GM21528 (cell line): ENCODE measurements around the gene DKK2.
"Not testable (repeated sequence)": the region's sequence is repeated elsewhere in the genome, so short reads cannot be mapped to it uniquely, and the experiment has no call there.

Experiments used
- ATAC-seq: cut with Tn5 transposase; IDR thresholded peaks from one replicate; pipeline ENCODE4 v1.9.1; 2021; ENCODE audit warnings: mild to moderate bottlenecking, moderate library complexity; ENCODE audit not compliant: unreplicated experiment, low FRiP score

DKK2 gene

DNA sequence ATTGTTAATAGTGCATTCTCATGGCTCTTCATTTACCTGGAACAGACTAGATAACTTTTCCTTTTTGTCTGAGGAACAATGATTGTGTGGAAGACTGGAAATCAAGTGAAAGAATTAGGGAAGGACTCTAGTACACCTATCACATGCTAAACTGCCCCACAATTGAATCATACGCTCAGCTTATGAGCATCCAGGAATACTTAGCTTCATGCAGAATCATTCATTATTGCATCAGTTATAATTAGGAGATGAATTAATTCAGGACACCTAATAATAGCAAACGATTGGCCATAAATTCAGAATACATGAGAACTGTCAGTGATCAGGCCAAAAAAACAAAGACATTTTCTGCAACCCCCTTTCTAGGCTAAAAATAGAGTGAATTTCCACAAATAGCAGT lies 106.9 kb downstream of the DKK2 start:
- no peak for ATAC-seq

DNA sequence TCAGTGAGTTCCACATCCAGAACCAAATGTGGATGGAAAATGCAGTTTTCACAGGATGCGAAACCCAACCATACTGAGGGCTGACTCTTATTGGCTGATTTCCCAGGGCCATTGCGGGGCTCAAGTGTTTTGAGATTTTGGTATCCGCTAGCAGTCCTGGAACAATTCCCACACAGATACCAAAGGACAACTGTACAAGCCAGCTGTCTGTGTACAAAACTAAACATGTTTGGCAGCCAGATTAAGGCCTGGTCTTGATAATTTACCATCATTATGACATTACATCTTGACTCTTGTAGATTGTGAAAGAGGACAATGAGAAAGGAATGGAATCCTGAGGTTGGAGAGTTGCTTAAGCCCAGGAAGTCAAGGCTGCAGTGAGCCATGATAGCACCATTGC lies 121.9 kb downstream of the DKK2 start:
- ATAC-seq = no peak

DNA sequence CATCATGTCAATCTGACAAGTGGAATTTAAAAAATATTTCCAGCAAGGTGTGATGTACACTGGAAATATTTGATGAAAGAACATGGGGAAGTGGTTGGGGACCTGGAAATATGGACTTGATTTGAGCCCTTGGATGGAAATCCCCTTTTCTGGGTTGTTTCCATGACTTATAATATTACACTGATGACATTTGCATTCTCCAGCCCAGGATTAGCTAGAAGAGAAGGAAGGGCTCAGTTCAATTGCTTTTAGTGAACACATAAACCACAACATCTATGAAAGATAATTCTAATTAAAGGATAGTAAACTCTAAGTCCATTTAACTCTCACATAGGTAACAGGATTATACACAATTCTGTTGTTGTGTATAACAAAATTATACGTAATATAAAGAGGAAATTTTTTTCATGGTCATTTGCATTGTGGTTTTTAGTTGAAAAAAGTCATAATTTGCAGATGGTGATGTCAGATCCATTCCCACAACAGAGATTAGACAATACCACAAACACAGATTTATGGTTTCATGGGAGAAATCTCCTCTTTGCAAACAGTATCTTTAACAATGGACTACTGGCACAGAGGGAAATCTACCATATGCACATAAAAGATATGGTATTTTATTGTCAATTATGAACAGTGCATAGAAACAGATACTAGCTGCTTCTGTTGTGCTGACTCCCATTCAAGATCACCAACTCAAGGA lies 126.5 kb downstream of the DKK2 start:
- no peak for ATAC-seq

DNA sequence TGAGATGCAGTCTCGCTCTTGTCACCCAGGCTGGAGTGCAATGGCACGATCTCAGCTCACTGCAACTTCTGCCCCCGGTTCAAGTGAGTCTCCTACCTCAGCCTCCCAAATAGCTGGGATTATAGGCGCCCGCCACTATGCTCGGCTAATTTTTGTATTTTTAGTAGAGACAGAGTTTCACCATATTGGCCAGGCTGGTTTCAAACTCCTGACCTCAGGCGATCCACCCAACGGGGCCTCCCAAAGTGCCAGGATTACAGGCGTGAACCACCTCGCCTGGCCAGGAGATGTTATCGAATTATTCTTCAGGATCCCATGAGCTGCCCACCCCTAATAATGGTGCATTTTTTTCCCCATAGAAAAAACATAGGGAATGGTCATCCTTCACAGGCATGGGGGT lies 128.1 kb downstream of the DKK2 start:
- ATAC-seq = not testable (repeated sequence)

DNA sequence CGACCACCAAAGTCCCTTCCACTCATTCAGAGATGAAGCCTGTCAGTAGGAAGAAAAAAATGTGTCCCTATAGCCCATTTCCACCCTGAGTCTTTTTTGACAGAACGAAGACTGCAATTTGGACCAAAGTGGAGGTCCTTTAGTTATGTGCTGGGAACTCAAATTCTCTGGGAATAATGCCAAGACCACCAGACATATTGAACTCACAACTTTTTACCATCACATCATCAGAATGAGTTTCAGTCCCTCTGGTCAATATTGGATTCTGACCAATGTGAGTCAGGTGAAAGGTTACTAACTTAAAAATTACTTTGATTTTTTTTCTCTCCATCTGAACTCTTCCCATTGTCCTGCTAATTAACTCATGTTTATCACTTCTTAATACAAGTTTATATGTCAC lies 128.9 kb downstream of the DKK2 start:
- no peak for ATAC-seq

- no peak for ATAC-seq
Measured at GRCh38 chr4:106906728-106907127, 129.4 kb downstream of the DKK2 start.

DNA sequence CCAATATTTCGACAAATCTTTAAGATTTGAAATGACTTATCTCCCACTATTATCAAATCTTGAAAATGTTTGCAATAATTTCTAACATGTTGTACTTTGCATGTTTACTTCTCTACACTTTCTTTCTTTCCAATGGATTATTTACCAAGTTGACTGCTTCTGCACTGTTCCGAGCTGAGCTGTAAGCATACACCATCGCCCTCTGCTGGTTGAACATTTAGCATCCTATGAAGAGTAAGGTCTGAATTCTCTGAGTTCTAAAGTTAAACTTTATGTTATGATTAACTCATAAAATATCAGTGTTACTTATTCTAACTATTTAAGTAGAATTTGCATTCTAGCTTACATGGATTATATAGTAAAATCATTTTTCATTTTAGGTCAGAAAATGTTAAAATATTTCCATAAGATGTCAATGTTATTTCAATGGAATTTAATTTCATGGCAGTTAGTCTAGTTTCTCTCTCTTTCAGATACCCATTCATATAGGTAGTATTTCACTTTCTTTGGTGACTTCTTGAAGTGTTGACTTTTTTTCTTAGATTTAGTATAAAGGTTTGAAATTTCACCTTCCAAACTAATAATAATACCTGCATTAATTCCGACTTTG lies 137.4 kb downstream of the DKK2 start:
- ATAC-seq = no peak

- ATAC-seq = no peak
Measured at GRCh38 chr4:106893903-106894302, 142.2 kb downstream of the DKK2 start.

GRCh38 chr4:106893395-106893881 lies 142.7 kb downstream of the DKK2 start:
- no peak for ATAC-seq

- ATAC-seq = no peak
Measured at GRCh38 chr4:106892786-106893185, 143.3 kb downstream of the DKK2 start.

GRCh38 chr4:106875340-106875739 lies 160.8 kb downstream of the DKK2 start:
- ATAC-seq = no peak
